ENCODE data around the gene PER3. TPM values are rescaled to one million over a fixed set of nuclear protein-coding genes. Genes with fewer than 3 reads are reported as not detected.

PER3 gene
- total RNA-seq, 1 experiment from 2014 or later: 3.8 TPM

DNA sequence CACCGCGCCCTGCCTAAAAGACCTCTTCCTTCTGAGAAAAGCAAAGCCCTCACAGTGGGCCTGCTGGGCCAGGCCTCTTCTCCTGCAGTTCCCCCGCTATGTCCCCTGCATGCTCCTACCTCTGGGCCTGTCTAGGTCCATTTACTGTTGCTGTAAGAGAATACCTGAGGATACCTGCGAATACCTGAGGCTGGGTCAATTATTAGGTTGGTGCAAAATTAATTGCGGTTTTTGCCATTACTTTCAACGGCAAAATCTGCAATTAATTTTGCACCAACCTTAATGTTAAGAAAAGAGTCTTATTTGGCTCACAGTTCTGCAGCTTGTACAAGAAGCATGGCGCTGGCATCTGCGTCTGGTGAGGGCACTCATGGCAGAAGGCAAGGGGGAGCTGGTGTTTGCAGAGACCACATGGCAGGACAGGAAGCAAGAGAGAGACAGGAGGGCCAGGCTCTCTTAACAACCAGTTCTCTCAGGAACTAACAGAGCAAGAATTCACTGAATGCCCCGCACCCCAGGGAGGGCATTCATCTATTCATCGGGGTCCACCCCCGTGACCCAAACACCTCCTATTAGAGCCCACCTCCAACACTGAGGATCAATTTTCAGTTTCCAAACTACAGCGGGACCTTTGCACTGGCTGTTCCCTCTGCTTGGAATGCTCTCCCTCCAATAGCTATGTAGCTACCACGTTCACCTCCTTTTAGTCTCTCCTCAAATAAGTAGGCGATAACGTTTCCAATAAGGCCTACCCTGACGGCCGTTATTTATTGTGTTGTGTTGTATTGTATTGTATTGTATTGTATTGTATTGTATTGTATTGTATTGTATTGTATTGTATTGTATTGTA lies 78.3 kb downstream of the PER3 start:
- no peak for DNase-seq
- H3K27me3 Mint-ChIP-seq (ENCODE audit: unreplicated experiment): no peaks in the 10 kb centered on the region
- H3K4me1 Mint-ChIP-seq (ENCODE audit: low read depth, unreplicated experiment): no peaks in the 10 kb centered on the region
- H3K4me3 Mint-ChIP-seq (ENCODE audit: low read depth, unreplicated experiment): no peak overlapping the region
- no peak overlapping the region for H3K27ac Mint-ChIP-seq (ENCODE audit: unreplicated experiment)
- TF ChIP-seq, protein P1, sequence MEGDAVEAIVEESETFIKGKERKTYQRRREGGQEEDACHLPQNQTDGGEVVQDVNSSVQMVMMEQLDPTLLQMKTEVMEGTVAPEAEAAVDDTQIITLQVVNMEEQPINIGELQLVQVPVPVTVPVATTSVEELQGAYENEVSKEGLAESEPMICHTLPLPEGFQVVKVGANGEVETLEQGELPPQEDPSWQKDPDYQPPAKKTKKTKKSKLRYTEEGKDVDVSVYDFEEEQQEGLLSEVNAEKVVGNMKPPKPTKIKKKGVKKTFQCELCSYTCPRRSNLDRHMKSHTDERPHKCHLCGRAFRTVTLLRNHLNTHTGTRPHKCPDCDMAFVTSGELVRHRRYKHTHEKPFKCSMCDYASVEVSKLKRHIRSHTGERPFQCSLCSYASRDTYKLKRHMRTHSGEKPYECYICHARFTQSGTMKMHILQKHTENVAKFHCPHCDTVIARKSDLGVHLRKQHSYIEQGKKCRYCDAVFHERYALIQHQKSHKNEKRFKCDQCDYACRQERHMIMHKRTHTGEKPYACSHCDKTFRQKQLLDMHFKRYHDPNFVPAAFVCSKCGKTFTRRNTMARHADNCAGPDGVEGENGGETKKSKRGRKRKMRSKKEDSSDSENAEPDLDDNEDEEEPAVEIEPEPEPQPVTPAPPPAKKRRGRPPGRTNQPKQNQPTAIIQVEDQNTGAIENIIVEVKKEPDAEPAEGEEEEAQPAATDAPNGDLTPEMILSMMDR (IDR thresholded peaks at IDR 0.05; ENCODE audit: unreplicated experiment): no peak
- BruUV-seq (replicated peaks): no TSS peak
- no peaks in the 10 kb centered on the region for H3K36me3 Mint-ChIP-seq (ENCODE audit: insufficient read depth, unreplicated experiment)
- CTCF ChIA-PET: no interaction called here
- H3K9me3 Mint-ChIP-seq (ENCODE audit: low read depth, unreplicated experiment): no peaks in the 10 kb centered on the region
- intact Hi-C loops (cut with micrococcal nuclease; ENCODE audit: unreplicated experiment): no loop called here

DNA sequence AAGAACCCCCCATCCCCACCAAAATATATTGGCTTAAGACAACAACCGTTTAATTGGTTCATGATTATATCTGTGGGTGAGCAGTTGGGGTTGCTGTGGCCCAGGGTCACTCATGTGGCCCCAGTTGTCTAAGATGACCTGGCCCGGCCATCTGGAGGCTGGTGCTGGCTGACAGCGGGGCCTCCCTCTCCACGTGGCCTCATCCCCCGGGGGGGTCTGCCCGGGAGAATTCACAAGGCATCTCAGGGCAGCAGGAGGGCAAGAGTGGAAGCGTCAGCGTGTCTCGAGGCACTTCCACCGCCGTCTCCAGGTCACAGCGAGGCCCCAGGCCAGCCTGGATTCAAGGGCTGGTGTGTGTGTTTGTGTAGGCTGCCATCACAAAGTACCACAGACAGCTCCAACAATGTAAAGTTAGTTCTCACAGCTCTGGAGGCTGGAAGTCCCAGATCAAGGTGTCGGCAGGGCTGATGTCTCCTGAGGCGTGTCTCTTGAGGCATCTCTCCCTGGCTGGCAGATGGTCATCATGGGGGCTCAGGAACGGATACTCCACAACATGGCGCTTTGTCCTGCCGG lies 79.8 kb downstream of the PER3 start:
- no peaks in the 10 kb centered on the region for H3K27me3 Mint-ChIP-seq (ENCODE audit: unreplicated experiment)
- H3K27ac Mint-ChIP-seq (ENCODE audit: unreplicated experiment): no peak overlapping the region
- no peaks in the 10 kb centered on the region for H3K36me3 Mint-ChIP-seq (ENCODE audit: insufficient read depth, unreplicated experiment)
- no peak overlapping the region for H3K4me3 Mint-ChIP-seq (ENCODE audit: low read depth, unreplicated experiment)
- no TSS peak for BruUV-seq (replicated peaks)
- intact Hi-C loops (cut with micrococcal nuclease; ENCODE audit: unreplicated experiment): no loop called here
- TF ChIP-seq, protein P1 (IDR thresholded peaks at IDR 0.05; ENCODE audit: unreplicated experiment): no peak
- DNase-seq: no peak
- CTCF ChIA-PET: no interaction called here
- no peaks in the 10 kb centered on the region for H3K9me3 Mint-ChIP-seq (ENCODE audit: low read depth, unreplicated experiment)
- no peaks in the 10 kb centered on the region for H3K4me1 Mint-ChIP-seq (ENCODE audit: low read depth, unreplicated experiment)

DNA sequence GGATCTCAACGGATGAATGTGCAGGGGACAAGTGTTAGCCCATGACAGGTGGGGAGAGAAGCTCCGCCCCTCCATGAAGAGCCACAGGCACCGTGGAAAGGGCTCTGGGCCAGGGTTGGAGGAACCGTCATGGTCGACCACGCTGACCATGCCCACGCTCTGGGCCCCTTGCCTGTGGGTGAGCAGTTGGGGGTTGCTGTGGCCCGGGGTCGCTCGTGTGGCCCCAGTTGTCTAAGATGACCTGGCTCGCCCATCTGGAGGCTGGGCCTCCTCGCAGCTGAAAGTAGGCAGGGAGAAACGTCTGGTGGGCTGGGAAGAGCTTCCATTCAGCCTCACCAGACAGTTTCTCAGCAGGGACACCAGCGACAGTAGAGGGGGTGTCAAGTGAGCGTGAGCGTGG lies 81.9 kb downstream of the PER3 start:
- Mint-ChIP-seq H3K36me3 (ENCODE audit: insufficient read depth, unreplicated experiment) (no peaks in the 10 kb centered on the region), H3K27ac (ENCODE audit: unreplicated experiment) (no peak overlapping the region), H3K27me3 (ENCODE audit: unreplicated experiment) (no peaks in the 10 kb centered on the region), H3K4me3 (ENCODE audit: low read depth, unreplicated experiment) (no peak overlapping the region), H3K4me1 (ENCODE audit: low read depth, unreplicated experiment) (no peaks in the 10 kb centered on the region), H3K9me3 (ENCODE audit: low read depth, unreplicated experiment) (no peaks in the 10 kb centered on the region)
- DNase-seq: no peak
- intact Hi-C loops (cut with micrococcal nuclease; ENCODE audit: unreplicated experiment): no loop called here
- CTCF ChIA-PET: interaction anchor here (0.6 kb wide), 1 partner anchor 21 kb away, joined by 5 read pairs; no protein-coding TSS in a partner anchor
- TF ChIP-seq, protein P1 (IDR thresholded peaks at IDR 0.05; ENCODE audit: unreplicated experiment): no peak
- no TSS peak for BruUV-seq (replicated peaks)

DNA sequence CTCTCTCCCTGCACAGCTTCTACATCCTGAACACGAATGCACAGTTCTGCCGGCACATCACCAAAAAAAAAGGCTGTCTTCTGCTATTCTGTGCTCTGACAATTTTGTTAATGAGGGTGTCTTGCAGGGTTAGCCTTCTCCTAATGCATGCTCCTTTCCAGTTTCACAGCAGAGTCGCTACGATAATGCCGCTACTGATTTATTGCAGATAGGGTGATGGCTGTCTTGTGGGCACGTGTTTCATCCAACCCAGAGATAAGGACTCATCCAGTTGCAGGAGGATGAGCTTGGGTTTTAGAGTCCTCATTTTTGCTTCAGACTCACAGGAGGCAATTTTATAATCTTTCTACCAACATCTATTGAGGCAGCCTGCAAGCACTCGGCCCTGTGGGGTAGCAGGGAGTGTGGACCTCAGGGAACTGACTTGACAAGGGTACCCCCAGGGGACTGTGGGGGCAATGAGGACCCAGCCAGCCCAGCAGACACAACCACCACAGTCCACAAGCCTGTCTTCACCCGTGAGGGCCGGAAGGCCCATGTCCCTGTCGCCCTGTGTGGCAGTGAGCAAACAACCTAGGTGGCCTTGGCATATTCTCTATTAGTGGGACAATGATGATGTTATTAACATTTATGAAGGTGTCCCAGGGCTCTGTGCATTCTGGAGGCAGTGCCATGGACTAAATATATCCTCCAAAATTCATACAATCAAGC lies 84.1 kb downstream of the PER3 start:
- Mint-ChIP-seq H3K4me1 (ENCODE audit: low read depth, unreplicated experiment) (no peaks in the 10 kb centered on the region), H3K9me3 (ENCODE audit: low read depth, unreplicated experiment) (no peaks in the 10 kb centered on the region), H3K4me3 (ENCODE audit: low read depth, unreplicated experiment) (no peak overlapping the region), H3K36me3 (ENCODE audit: insufficient read depth, unreplicated experiment) (no peaks in the 10 kb centered on the region), H3K27ac (ENCODE audit: unreplicated experiment) (no peak overlapping the region), H3K27me3 (ENCODE audit: unreplicated experiment) (peaks cover 5% of the 10 kb centered on the region)
- TF ChIP-seq, protein P1 (IDR thresholded peaks at IDR 0.05; ENCODE audit: unreplicated experiment): no peak
- DNase-seq: no peak
- CTCF ChIA-PET: interaction anchor here (0.6 kb wide), 1 partner anchor 141 kb away, joined by 3 read pairs; no protein-coding TSS in a partner anchor
- BruUV-seq (replicated peaks): no TSS peak
- intact Hi-C loops (cut with micrococcal nuclease; ENCODE audit: unreplicated experiment): no loop called here

All from Calu3 (cell line).